ENCODE results near the gene ADAM33.
A peak's percentile ranks its signal among the peaks of the same experiment; 100 is the strongest.

Gene ADAM33

GRCh38 chr20:3672547-3673171 is 9.2 kb downstream of the ADAM33 start:
- peak overlapping the region in 2 of 7 experiments; percentile 4 to 22 for H3K4me3 ChIP-seq
- no peak overlapping the region for H3K27ac ChIP-seq

GRCh38 chr20:3671986-3672546 is 9.7 kb downstream of the ADAM33 start:
- H3K27ac ChIP-seq: no peak overlapping the region
- peak overlapping the region in 2 of 7 experiments; percentile 4 to 22 for H3K4me3 ChIP-seq

- Histone ChIP-seq H3K27ac (no peak overlapping the region), H3K4me3 (no peak overlapping the region)
These were observed 10.9 kb downstream of the ADAM33 start for GRCh38 chr20:3670945-3671344.

GRCh38 chr20:3670511-3670910 is 11.3 kb downstream of the ADAM33 start:
- H3K27ac ChIP-seq: no peak overlapping the region
- no peak overlapping the region for H3K4me3 ChIP-seq

- Histone ChIP-seq H3K4me3 (no peak overlapping the region), H3K27ac (no peak overlapping the region)
These were observed 12.0 kb downstream of the ADAM33 start for GRCh38 chr20:3669710-3670367.

GRCh38 chr20:3667434-3668037 is 14.3 kb downstream of the ADAM33 start:
- H3K27ac ChIP-seq: no peak overlapping the region
- H3K4me3 ChIP-seq: no peak overlapping the region

- Histone ChIP-seq H3K4me3 (no peak overlapping the region), H3K27ac (no peak overlapping the region)
These were observed 18.0 kb downstream of the ADAM33 start for GRCh38 chr20:3663858-3664257.

GRCh38 chr20:3663031-3663701 is 18.6 kb downstream of the ADAM33 start, which contains the start of gene GFRA4:
TSS of gene GFRA4 (minus strand) at chr20:3663399. CDS start at chr20:3663399, 0 bp downstream.
- Histone ChIP-seq H3K27ac (no peak within 1 kb of the TSS), H3K4me3 (no peak within 1 kb of the TSS)

- H3K27ac ChIP-seq: no peak overlapping the region
- no peak overlapping the region for H3K4me3 ChIP-seq
These were observed 19.8 kb downstream of the ADAM33 start for GRCh38 chr20:3661814-3662665.

GRCh38 chr20:3661060-3661813 is 20.6 kb downstream of the ADAM33 start:
- H3K27ac ChIP-seq: no peak overlapping the region
- peak overlapping the region in 1 of 7 experiments; percentile 15 for H3K4me3 ChIP-seq

GRCh38 chr20:3660262-3661059 is 21.3 kb downstream of the ADAM33 start:
- peak overlapping the region in 2 of 7 experiments; percentile 11 to 15 for H3K4me3 ChIP-seq
- no peak overlapping the region for H3K27ac ChIP-seq

GRCh38 chr20:3659492-3660261 is 22.1 kb downstream of the ADAM33 start:
- H3K4me3 ChIP-seq: no peak overlapping the region
- H3K27ac ChIP-seq: no peak overlapping the region

- no peak overlapping the region for H3K27ac ChIP-seq
These were observed 22.9 kb downstream of the ADAM33 start for GRCh38 chr20:3658716-3659491.

GRCh38 chr20:3658019-3658715 is 23.6 kb downstream of the ADAM33 start:
- Histone ChIP-seq H3K27ac (no peak overlapping the region), H3K4me3 (no peak overlapping the region)

More at GRCh38 chr20:3658716-3659491, 22.9 kb downstream of the ADAM33 start:
- H3K4me3 ChIP-seq: no peak overlapping the region

- no peak overlapping the region for H3K4me3 ChIP-seq
- H3K27ac ChIP-seq: no peak overlapping the region
These were observed 26.7 kb downstream of the ADAM33 start for GRCh38 chr20:3655131-3655405.
